Measurements from ENCODE around the gene TSGA10. TPM values are rescaled to one million over a fixed set of nuclear protein-coding genes. Genes with fewer than 3 reads are reported as not detected.

TSGA10 gene
- total RNA-seq, 2 experiments from 2014 or later: 3.8 to 10.8 TPM

DNA sequence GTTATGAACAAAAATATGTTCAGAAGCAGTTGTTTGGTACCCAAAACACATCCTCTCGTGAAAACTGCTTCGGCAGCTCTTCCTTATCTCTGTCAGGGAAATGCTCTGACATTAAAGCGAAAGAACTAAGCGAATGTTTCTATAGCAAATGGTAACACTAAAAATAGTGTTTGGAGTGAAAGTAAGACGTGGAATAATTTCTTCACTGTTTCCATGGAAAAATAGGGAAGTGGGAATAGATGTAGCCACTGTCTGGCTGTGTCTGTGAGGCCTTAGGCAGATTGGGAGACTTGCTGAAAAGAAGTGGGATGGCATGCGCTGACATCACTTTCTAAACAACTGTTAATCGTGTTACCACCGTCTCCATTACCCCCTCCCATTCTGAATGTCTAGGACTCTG lies 207.2 kb downstream of the TSGA10 start:
- Histone ChIP-seq H4K20me1 (ENCODE audit: insufficient read depth, low read length) (no peaks in the 10 kb centered on the region), H3K36me3 (ENCODE audit: insufficient read depth, low read length) (no peaks in the 10 kb centered on the region), H3K9me3 (ENCODE audit: low read length) (no peaks in the 10 kb centered on the region), H3K27ac (ENCODE audit: low read depth, low read length, poor library complexity, severe bottlenecking) (no peak overlapping the region), H3K79me2 (ENCODE audit: insufficient read depth, low read depth, low read length) (no peaks in the 10 kb centered on the region), H2AFZ (ENCODE audit: low read length) (no peak overlapping the region), H3K9me2 (ENCODE audit: insufficient read depth, low read length) (no peaks in the 10 kb centered on the region), H3K4me3 (ENCODE audit: low read depth, low read length, poor library complexity, severe bottlenecking) (no peak overlapping the region), H3K4me1 (ENCODE audit: insufficient read depth, low read length, poor library complexity, severe bottlenecking) (no peaks in the 10 kb centered on the region), H3K4me2 (ENCODE audit: low read length) (no peak overlapping the region)
- POLR2A ChIA-PET: no interaction called here
- BruUV-seq (replicated peaks): no TSS peak
- DNase-seq (ENCODE audit: low spot score): no peak
- intact Hi-C loops (cut with micrococcal nuclease; ENCODE audit: unreplicated experiment): no loop called here
- CTCF ChIA-PET (ENCODE audit: unreplicated experiment): no interaction called here
- TF ChIP-seq, protein P1, sequence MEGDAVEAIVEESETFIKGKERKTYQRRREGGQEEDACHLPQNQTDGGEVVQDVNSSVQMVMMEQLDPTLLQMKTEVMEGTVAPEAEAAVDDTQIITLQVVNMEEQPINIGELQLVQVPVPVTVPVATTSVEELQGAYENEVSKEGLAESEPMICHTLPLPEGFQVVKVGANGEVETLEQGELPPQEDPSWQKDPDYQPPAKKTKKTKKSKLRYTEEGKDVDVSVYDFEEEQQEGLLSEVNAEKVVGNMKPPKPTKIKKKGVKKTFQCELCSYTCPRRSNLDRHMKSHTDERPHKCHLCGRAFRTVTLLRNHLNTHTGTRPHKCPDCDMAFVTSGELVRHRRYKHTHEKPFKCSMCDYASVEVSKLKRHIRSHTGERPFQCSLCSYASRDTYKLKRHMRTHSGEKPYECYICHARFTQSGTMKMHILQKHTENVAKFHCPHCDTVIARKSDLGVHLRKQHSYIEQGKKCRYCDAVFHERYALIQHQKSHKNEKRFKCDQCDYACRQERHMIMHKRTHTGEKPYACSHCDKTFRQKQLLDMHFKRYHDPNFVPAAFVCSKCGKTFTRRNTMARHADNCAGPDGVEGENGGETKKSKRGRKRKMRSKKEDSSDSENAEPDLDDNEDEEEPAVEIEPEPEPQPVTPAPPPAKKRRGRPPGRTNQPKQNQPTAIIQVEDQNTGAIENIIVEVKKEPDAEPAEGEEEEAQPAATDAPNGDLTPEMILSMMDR (conservative IDR thresholded peaks at IDR 0.05; ENCODE audit: low read length): no peak
- no peak for TF ChIP-seq EZH2phosphoT487 (IDR thresholded peaks at IDR 0.05; ENCODE audit: borderline replicate concordance, low read depth, low read length)

Small RNA genes lying within 50 kb of the gene (small RNA-seq; reads per million reads assigned to genes)
- gene AC092587.1: not detected

Other genes with a start within 250 kb of the TSGA10 start
- gene CRACDL, start 218.7 kb downstream of the TSGA10 start, total RNA-seq (2014; rRNA removed; shearing (Covaris generic)): 0.03 TPM in 1 of 2 replicates, not detected in the other
- 0.13 and 0.59 TPM in 2 replicates for gene CRACDL, start 218.7 kb downstream of the TSGA10 start, total RNA-seq (2022)
- gene C2orf15, start 13.2 kb downstream of the TSGA10 start, total RNA-seq (2014; rRNA removed; shearing (Covaris generic)): 0.25 and 0.31 TPM in 2 replicates
- 1.3 and 2.1 TPM in 2 replicates for gene C2orf15, start 13.2 kb downstream of the TSGA10 start, total RNA-seq (2022)
- gene LIPT1, start within 50 bp of the TSGA10 start, total RNA-seq (2014; rRNA removed; shearing (Covaris generic)): 7.9 and 12.5 TPM in 2 replicates
- gene LIPT1, start within 50 bp of the TSGA10 start, total RNA-seq (2022): 11.9 and 12.7 TPM in 2 replicates
- 35.9 and 40.2 TPM in 2 replicates for gene MITD1, start 26.1 kb upstream of the TSGA10 start, total RNA-seq (2014; rRNA removed; shearing (Covaris generic))
- gene MITD1, start 26.1 kb upstream of the TSGA10 start, total RNA-seq (2022): 34.2 and 34.6 TPM in 2 replicates
- gene MRPL30, start 26.2 kb upstream of the TSGA10 start, total RNA-seq (2014; rRNA removed; shearing (Covaris generic)): 27.7 and 30.9 TPM in 2 replicates
- gene MRPL30, start 26.2 kb upstream of the TSGA10 start, total RNA-seq (2022): 28.8 and 31.4 TPM in 2 replicates
- not detected in 2 replicates for gene LYG2, start 100.7 kb upstream of the TSGA10 start, total RNA-seq (2014; rRNA removed; shearing (Covaris generic))
- not detected in 2 replicates for gene LYG2, start 100.7 kb upstream of the TSGA10 start, total RNA-seq (2022)
- 2.7 and 3.0 TPM in 2 replicates for gene LYG1, start 146.3 kb upstream of the TSGA10 start, total RNA-seq (2014; rRNA removed; shearing (Covaris generic))
- 1.8 and 2.2 TPM in 2 replicates for gene LYG1, start 146.3 kb upstream of the TSGA10 start, total RNA-seq (2022)
- gene TXNDC9, start 181.4 kb upstream of the TSGA10 start, total RNA-seq (2014; rRNA removed; shearing (Covaris generic)): 22.3 and 31.7 TPM in 2 replicates
- gene TXNDC9, start 181.4 kb upstream of the TSGA10 start, total RNA-seq (2022): 28.5 and 31.5 TPM in 2 replicates
- gene EIF5B, start 182.4 kb upstream of the TSGA10 start, total RNA-seq (2014; rRNA removed; shearing (Covaris generic)): 19.9 and 28.7 TPM in 2 replicates
- 53.1 and 54.8 TPM in 2 replicates for gene EIF5B, start 182.4 kb upstream of the TSGA10 start, total RNA-seq (2022)

Data from OCI-LY7 (cell line).